Amniotic epithelial cell (primary cell): Measurements from ENCODE around the gene ATP8B4.
"Not testable (repeated sequence)": the region's sequence is repeated elsewhere in the genome, so short reads cannot be mapped to it uniquely, and the experiment has no call there.

Experiments used
- DNase-seq: peaks from one replicate; pipeline ENCODE4 v3.0.0-alpha.2; 2010; ENCODE audit warnings: low read depth

The ATP8B4 gene

GRCh38 chr15:50119063-50120040 lies at the start of gene ATP8B4:
Gene ATP8B4, minus strand, starts transcription at chr15:50119233. Its CDS starts 12,267 bp downstream, at chr15:50106966.
- no peak for DNase-seq

- DNase-seq = no peak
Observed at GRCh38 chr15:50168379-50168778, 49.3 kb upstream of the ATP8B4 start.

- DNase-seq = no peak
Observed at GRCh38 chr15:50167110-50167509, 48.1 kb upstream of the ATP8B4 start.

- DNase-seq = peak; percentile 90
Observed at GRCh38 chr15:50166216-50166615, 47.2 kb upstream of the ATP8B4 start.

- DNase-seq = peak; percentile 37
Observed at GRCh38 chr15:50164458-50164857, 45.4 kb upstream of the ATP8B4 start.

- DNase-seq = no peak
Observed at GRCh38 chr15:50163719-50164410, 44.8 kb upstream of the ATP8B4 start.

GRCh38 chr15:50162969-50163718 lies 44.1 kb upstream of the ATP8B4 start:
- DNase-seq = peak; percentile 52

GRCh38 chr15:50158236-50158635 lies 39.2 kb upstream of the ATP8B4 start:
- not testable (repeated sequence) for DNase-seq

- DNase-seq = no peak
Observed at GRCh38 chr15:50151476-50151875, 32.4 kb upstream of the ATP8B4 start.

GRCh38 chr15:50150851-50151250 lies 31.8 kb upstream of the ATP8B4 start:
- no peak for DNase-seq

GRCh38 chr15:50150349-50150748 lies 31.3 kb upstream of the ATP8B4 start:
- no peak for DNase-seq

- DNase-seq = peak; percentile 40
Observed at GRCh38 chr15:50149090-50149489, 30.1 kb upstream of the ATP8B4 start.

GRCh38 chr15:50148362-50148963 lies 29.4 kb upstream of the ATP8B4 start:
- DNase-seq = peak; percentile 91

- no peak for DNase-seq
Observed at GRCh38 chr15:50146632-50147031, 27.6 kb upstream of the ATP8B4 start.

GRCh38 chr15:50145451-50145872 lies 26.4 kb upstream of the ATP8B4 start:
- peak; percentile 80 for DNase-seq

- no peak for DNase-seq
Observed at GRCh38 chr15:50144341-50145120, 25.5 kb upstream of the ATP8B4 start.

GRCh38 chr15:50143255-50143860 lies 24.3 kb upstream of the ATP8B4 start:
- peak; percentile 44 for DNase-seq

GRCh38 chr15:50141856-50142255 lies 22.8 kb upstream of the ATP8B4 start:
- no peak for DNase-seq

GRCh38 chr15:50140983-50141382 lies 21.9 kb upstream of the ATP8B4 start:
- no peak for DNase-seq

GRCh38 chr15:50140098-50140497 lies 21.1 kb upstream of the ATP8B4 start:
- DNase-seq = peak; percentile 79

GRCh38 chr15:50138391-50138790 lies 19.4 kb upstream of the ATP8B4 start:
- no peak for DNase-seq
